GM12872 (cell line): ENCODE results near the gene RNF4.

Source experiments
- TF ChIP-seq, protein P1 (sequence below): IDR thresholded peaks from 3 replicates; pipeline ENCODE4 v1.5.1; 2011; ENCODE audit warnings: low read depth, mild to moderate bottlenecking, low read length, moderate library complexity; ENCODE audit not compliant: insufficient read depth

Gene RNF4

DNA sequence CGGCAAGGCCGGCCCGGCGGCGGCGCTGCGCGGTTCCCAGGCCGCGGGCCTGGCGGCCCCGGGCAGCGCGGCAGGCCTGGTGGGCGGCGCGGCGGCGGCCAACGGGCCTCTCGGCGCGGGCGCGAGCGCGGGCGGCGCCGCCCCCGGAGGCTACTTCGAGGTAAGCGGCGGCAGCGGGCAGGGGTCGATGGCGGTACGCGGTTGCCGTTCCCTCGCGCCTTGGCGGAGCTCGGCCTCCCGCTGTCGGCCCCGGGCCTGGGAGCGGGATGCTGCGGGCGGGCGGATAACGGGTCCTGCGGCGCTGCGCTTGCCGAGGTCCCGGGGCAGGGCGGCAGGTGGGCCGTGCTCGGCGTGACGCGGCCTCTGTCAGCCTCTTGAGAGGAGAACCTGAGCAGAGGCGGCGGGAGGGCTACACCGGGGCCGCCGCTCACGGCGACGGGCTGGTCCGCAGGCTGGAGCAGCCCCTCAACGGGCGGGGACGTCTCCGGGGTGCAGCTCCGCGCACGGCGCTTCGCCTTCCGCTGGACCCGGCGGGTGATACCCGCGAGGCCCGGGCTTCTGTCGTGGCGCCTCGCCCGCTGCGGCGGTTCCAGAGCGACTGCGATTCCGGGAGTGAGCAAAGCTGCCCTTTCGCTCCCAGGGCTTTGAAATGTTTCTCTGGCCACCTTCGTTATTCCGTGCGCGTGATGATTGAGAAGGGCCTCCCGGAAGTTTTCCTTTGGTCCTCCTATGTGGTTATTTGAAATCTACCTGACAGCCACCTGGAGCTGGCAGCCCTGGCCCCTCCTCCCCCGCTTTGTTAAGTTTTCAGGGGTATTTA is 68.3 kb downstream of the RNF4 start:
- TF ChIP-seq, protein P1, sequence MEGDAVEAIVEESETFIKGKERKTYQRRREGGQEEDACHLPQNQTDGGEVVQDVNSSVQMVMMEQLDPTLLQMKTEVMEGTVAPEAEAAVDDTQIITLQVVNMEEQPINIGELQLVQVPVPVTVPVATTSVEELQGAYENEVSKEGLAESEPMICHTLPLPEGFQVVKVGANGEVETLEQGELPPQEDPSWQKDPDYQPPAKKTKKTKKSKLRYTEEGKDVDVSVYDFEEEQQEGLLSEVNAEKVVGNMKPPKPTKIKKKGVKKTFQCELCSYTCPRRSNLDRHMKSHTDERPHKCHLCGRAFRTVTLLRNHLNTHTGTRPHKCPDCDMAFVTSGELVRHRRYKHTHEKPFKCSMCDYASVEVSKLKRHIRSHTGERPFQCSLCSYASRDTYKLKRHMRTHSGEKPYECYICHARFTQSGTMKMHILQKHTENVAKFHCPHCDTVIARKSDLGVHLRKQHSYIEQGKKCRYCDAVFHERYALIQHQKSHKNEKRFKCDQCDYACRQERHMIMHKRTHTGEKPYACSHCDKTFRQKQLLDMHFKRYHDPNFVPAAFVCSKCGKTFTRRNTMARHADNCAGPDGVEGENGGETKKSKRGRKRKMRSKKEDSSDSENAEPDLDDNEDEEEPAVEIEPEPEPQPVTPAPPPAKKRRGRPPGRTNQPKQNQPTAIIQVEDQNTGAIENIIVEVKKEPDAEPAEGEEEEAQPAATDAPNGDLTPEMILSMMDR = no peak

DNA sequence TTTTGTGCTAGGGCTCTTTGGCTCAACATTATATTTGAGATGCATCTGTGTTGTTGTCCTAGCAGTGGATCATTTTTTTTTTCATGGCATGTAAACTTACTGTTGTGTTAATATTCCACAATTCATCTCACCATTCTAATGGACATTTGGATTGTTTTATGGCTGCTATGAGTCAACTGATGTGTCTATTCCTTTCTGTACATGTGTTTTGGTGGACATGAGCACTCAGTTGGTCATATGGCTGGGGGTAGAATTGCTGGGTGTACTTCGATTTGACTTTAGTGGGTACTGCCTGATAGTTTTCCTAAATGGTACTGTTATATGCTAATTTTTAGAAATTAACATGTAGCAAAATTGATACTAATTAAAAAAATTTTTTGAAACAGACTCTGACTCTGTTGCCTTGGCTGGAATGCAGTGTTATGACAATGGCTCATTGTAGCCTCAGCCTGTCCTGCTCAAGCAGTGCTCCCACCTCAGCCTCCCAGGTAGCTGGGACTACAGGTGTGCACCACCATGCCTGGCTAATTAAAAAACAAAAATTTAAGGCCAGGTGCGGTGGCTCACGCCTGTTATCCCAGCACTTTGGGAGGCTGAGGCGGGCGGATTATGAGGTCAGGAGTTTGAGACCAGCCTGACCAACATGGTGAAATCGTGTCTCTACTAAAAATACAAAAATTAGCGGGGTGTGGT is 76.6 kb downstream of the RNF4 start:
- TF ChIP-seq, protein P1 = no peak

DNA sequence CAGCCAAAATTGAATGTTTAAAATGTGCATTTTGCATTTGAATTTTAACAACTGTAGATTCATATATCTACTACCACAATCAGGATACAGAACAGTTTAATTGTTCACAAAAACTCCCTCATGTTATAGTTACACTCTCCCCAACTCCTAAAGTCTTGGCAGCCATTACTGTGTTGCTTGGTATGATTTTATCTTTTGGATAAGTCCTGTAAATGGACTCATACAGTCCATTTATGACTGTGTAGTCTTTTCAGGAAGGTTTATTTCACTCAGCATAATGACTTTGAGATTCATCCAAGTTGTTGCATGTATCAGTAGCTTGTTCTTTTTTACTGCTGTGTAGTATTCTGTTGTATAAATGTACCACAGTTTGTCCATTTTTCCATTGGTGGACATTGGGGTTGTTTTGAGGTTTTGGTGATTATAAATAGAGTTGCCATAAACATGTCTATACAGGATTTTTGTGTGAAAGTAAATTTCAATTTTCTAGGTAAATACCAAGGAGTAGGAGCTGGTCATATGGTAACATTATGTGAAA is 77.4 kb downstream of the RNF4 start:
- TF ChIP-seq, protein P1 = no peak

DNA sequence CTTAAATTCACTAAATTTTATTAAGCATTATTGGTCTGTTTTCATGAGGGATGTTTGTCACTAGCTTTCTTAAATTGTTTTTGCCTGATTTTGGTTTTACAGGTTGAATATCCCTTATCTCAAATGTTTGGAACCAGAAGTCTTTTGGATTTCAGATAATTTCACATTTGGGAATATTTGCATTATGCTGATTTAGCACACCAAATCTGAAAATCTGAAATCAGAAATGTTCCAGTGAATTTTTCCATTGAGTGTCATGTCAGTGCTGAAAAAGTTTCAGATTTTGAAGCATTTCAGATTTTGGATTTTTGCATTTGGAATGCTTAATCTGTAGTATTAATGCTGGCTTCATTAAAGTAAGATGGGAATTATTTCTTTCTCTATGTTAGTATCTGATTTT is 82.2 kb downstream of the RNF4 start:
- TF ChIP-seq, protein P1 = no peak

DNA sequence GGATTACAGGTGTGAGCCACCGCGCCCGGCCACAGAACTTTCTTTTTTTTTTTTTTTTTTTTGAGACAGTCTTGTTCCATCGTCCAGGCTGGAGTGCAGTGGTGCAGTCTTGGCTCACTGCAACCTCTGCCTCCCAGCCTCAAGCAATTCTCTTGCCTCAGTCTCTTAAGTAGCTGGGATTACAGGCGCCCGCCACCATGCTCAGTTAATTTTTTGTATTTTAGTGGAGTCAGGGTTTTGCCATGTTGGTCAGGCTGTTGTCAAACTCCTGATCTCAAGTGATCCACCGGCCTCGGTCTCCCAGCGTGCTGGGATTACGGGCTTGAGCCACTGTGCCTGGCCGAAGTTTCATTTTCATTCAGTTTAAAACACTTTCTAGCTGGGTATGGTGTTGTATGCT is 83.9 kb downstream of the RNF4 start:
- TF ChIP-seq, protein P1 = no peak

DNA sequence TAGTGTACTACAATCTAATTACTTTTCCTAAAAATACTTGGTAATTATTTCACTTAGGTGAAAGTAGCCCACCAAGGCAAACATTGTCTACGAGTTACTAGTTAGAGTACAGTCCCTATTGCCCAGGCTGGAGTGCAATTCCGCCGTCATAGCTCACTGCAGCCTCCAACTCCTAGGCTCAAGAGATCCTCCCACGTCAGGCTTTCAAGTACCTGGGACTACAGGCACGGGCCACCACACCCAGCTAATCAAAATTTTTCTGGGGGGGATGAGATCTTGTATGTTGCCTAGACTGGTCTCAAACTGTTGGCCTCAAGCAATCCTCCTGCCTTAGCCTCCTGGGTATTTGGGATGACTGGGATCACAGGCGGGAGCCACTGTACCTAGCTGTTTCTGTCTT is 89.4 kb downstream of the RNF4 start:
- TF ChIP-seq, protein P1 = no peak

DNA sequence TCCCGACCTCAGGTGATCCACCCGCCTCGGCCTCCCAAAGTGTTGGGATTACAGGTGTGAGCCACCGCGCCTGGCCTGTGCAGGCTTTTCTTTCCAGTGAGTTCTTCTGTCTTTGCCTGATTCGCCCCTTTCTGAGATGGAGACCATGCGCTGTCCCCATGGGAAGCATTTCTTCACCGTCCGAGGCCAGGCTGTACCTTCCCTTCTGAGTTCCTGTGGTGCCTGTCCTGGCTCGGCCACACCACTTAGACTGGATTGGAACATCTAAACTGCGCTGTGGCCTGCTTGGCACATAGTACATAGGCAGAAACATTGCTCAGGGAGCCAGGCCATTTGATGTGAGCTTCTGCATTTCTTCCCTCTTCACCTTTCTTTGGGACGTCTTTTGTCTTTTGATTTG is 91.3 kb downstream of the RNF4 start:
- TF ChIP-seq, protein P1 = no peak
